Renal cortex interstitium (tissue), 15 donors: ENCODE results near the gene VWC2. TPM values are rescaled to one million over a fixed set of nuclear protein-coding genes. Genes with fewer than 3 reads are reported as not detected.
A peak's percentile ranks its signal among the peaks of the same experiment; 100 is the strongest.

Experiments
- DNase-seq, 11 donors: peaks; one replicate each; pipeline ENCODE4 v3.0.0-alpha.2; 2013; ENCODE audit warnings: low read depth in 9 of 11, low spot score in 4 of 11; ENCODE audit errors: extremely low read depth in 1 of 11
- long read RNA-seq, 16 experiments: transcript quantifications; one replicate each; lab custom pipeline, GENCODE V29; 2026
- polyA plus RNA-seq, 3 donors: library from polyadenylated mRNA; unstranded; fragments of 120-200 nt; gene quantifications; one replicate each; pipeline ENCODE4 v1.2.1, GENCODE V29; 2013; ENCODE audit not compliant: insufficient read length in 3 of 3

The VWC2 gene
- polyA plus RNA-seq = 1 to 10 TPM in 2 of 3 donors, under 1 TPM in 1; 0.65 to 1.1 (median 1.0) TPM
- long read RNA-seq, donor 1, full-length matches to known transcripts = 1 of 1 reads
- long read RNA-seq, donor 1, partial matches to known transcripts = 0 of 1 reads
- long read RNA-seq, donor 1, other reads (novel, unspliced or antisense) = 0 of 1 reads
- long read RNA-seq, donor 2, full-length matches to known transcripts = 1 of 1 reads
- long read RNA-seq, donor 2, partial matches to known transcripts = 0 of 1 reads
- long read RNA-seq, donor 2, other reads (novel, unspliced or antisense) = 0 of 1 reads
- long read RNA-seq, donor 3, full-length matches to known transcripts = 2 of 2 reads
- long read RNA-seq, donor 3, partial matches to known transcripts = 0 of 2 reads
- long read RNA-seq, donor 3, other reads (novel, unspliced or antisense) = 0 of 2 reads
- long read RNA-seq, donor 4, full-length matches to known transcripts = 1 of 1 reads
- long read RNA-seq, donor 4, partial matches to known transcripts = 0 of 1 reads
- long read RNA-seq, donor 4, other reads (novel, unspliced or antisense) = 0 of 1 reads
- long read RNA-seq, donor 5 = 0 reads
- long read RNA-seq, donor 6 = 0 reads
- long read RNA-seq, donor 7 = 0 reads
- long read RNA-seq, donor 8 = 0 reads
- long read RNA-seq, donor 9 = 0 reads
- long read RNA-seq, donor 10, full-length matches to known transcripts = 1 of 1 reads
- long read RNA-seq, donor 10, partial matches to known transcripts = 0 of 1 reads
- long read RNA-seq, donor 10, other reads (novel, unspliced or antisense) = 0 of 1 reads
- long read RNA-seq, donor 11 = 0 reads
- long read RNA-seq, donor 12 = 0 reads
- long read RNA-seq, donor 13 = 0 reads
- long read RNA-seq, donor 14, full-length matches to known transcripts = 1 of 1 reads
- long read RNA-seq, donor 14, partial matches to known transcripts = 0 of 1 reads
- long read RNA-seq, donor 14, other reads (novel, unspliced or antisense) = 0 of 1 reads
- long read RNA-seq, donor 15, full-length matches to known transcripts = 1 of 1 reads
- long read RNA-seq, donor 15, partial matches to known transcripts = 0 of 1 reads
- long read RNA-seq, donor 15, other reads (novel, unspliced or antisense) = 0 of 1 reads
- long read RNA-seq, donor 16, full-length matches to known transcripts = 2 of 2 reads
- long read RNA-seq, donor 16, partial matches to known transcripts = 0 of 2 reads
- long read RNA-seq, donor 16, other reads (novel, unspliced or antisense) = 0 of 2 reads

DNA sequence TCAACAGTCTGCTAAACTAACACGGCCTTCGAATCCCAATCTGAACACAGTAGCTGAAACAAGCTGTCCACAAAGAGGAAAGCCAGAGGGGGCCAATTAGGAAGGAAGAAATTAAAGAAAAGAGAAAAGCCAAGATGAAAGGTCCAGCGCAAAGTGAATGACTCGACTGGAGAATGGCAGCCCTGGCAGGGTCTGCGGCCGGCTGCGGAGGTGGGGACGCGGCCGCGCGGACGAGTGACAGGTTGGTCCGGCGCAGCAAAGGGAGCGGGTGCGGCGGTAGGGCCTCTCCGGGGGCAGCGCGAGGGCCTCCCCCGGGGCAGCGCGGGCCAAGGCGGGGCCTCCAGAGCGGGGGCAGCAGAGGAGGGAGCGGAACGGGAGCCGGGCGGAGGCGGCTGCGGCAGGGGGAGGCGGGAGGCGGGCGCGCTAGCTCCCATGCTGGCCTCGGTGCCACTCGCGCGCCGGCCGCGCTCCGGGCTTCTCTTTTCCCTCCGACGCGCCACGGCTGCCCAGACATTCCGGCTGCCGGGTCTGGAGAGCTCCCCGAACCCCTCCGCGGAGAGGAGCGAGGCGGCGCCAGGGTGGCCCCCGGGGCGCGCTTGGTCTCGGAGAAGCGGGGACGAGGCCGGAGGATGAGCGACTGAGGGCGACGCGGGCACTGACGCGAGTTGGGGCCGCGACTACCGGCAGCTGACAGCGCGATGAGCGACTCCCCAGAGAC lies at the start of gene VWC2:
TSS of gene VWC2 (plus strand) at position 421 of the 718 bp plus-strand sequence. CDS start 1,798 bp downstream, outside the sequence.
- DNase-seq = peak in 3 of 11 donors; percentile 16 to 19 (median 18)

- DNase-seq = no peak
These were observed 49.4 kb upstream of the VWC2 start for GRCh38 chr7:49724071-49724470.

GRCh38 chr7:49731836-49732235 lies 41.6 kb upstream of the VWC2 start:
- no peak for DNase-seq

DNA sequence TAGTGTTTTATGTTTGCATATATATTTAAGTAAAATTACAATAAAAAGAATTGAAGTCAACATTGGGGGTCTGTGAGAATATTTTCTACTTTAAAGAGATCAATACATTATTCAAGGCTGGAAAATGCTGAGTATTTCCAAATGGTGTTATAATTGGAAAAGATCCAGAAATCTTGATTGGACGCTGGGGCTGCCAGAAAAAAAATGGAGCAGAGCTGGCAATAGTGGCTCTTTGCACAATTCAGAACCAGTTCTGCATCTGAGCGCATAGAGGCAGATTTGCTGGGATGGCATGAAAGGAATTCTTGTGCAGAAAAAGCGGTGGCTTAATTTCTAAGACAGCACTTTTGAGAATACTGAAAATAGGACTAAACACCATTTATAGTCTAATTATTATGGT lies 10.8 kb upstream of the VWC2 start:
- DNase-seq = no peak

DNA sequence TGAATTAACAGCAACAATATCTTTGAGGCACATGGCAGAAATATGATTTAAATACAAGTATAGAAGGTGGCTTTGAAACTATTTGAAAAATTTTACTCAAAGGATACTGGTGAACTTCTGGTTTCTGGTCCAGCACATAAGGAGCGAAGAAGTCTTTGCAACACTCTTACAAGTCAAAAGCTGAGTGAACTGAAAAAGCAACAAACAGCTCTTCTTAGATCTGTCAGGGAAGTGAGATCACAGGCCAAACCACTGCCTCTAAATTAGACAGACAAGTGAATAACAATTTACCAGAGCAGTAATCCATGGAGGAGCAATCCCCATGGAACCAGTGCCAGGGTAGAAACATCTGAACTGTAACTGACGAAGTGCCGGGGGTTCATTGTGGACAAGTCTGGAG lies 9.6 kb upstream of the VWC2 start:
- DNase-seq = no peak

GRCh38 chr7:49766966-49767365 lies 6.5 kb upstream of the VWC2 start:
- DNase-seq = no peak

DNA sequence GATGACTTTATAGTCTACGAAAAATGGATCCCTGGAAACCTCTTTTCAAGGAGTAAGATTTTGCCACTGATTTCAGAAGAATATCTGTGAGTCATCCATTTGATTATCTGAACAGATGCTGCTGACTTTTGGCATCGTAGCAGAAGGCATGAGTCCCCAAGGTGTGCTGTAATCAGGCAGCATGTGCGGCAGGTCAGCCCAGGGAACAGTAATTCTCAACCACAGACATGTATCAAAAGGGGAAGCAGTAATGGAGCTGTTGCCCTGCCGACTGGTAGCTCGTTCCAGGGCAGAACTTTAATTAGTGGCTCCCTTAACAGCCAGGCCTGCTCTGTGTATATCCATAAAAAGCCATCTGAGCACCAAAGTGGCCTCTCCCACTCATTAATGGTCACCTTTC lies 5.7 kb upstream of the VWC2 start:
- DNase-seq = no peak

DNA sequence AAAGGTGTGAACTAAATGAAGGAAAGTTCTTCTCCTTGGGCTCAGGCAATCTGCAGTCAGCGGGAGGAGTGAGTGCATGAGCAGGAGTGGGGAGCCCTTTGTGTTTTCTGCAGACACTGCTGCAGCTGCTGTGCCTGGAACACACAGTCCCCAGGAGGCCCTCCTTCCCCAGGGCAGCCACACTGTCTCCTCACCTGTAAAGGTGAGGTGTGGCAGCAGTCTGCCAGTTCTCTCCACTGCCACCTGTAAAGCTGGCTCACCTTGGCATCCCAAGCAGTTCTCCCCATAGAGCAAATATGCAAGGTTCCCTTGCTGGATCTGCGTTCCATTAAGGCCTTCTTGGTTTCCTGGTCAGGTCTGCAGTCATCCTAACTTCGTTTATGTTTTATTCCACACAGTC lies 5.2 kb upstream of the VWC2 start:
- no peak for DNase-seq

GRCh38 chr7:49768835-49769234 lies 4.6 kb upstream of the VWC2 start:
- no peak for DNase-seq

DNA sequence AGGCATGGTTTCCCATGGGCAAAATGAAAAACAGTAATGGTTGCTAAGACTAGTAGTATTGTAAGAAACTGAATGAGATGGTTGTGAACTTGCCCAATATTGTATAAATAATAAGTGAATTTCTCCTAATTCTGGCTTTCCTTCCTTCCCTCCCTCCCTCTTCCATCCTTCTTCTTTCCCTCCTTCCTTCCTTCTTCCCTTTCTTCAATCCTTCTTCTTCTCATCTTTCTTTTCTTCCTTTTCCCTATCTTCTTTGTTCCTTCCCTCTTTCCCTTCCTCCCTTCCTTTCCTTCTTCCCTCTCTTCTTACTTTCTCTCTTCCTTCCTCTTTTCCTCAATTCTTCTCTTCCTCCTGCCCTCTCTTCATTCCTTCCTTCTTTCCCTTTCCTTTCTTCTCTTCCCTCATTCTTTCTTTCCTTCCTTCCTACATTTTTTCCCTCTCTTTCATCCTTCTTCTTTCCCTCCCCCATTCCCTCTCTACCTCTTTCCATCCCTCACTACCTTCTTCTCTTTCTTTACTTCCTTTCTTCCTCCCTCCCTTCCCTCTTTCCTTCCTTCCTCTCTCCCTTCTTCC lies 4.1 kb upstream of the VWC2 start:
- no peak for DNase-seq

DNA sequence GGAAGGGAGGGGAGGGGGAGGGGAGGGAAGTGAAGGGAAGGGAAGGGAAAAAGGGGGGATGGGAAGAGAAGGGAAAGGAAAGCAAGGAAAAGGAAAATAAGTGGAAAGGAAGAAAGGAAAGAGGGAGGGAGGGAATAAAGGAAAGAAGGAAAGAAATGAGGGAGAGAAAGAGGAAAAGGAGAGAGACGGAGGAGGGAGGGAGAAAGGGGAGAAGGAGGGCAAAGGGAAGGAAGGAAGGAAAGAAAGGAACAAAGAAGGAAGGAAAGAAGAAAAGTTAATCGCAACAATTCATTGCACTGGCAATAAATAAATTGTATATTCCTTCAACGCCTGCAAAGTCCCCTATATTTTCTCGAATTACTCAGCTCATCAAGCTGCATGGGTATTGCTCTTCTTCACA lies 2.6 kb upstream of the VWC2 start:
- no peak for DNase-seq

GRCh38 chr7:49771427-49772176 lies 1.8 kb upstream of the VWC2 start:
- DNase-seq = no peak

- DNase-seq = no peak
These were observed 571 bp upstream of the VWC2 start for GRCh38 chr7:49772916-49773217.

- DNase-seq = peak in 3 of 11 donors; percentile 9 to 13 (median 12)
These were observed 559 bp downstream of the VWC2 start for GRCh38 chr7:49773936-49774458.

DNA sequence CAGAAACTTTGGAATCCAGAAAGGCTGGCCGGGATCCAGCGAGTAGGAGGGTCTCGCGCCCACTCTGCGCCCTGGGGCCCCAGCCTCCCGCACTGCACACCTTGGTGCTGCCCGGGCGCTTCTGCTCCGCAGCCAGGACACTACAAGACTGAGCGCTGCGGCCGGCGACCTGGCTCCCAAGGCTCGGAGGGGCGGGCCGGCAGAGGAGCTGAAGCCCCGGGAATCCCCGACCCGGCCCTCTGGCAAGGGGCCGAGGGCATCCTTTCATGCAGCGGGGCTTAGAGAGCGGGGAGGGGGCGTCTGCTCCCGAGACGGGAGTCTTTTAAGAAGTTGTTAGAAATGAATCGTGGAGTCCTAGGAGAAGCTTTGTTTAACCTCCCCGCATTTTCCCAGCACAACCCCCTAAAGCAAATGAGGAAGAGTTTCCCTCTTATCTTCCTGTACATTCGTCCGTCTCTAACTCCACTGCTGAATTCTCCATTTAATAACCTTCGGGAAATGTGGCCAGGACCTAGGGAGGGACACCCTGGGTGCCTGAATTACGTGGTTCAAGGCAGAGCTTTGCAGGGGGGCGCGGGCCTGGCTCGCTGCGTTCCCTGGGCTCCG lies 1.1 kb downstream of the VWC2 start:
- peak in 2 of 11 donors; percentile 9 to 11 for DNase-seq

DNA sequence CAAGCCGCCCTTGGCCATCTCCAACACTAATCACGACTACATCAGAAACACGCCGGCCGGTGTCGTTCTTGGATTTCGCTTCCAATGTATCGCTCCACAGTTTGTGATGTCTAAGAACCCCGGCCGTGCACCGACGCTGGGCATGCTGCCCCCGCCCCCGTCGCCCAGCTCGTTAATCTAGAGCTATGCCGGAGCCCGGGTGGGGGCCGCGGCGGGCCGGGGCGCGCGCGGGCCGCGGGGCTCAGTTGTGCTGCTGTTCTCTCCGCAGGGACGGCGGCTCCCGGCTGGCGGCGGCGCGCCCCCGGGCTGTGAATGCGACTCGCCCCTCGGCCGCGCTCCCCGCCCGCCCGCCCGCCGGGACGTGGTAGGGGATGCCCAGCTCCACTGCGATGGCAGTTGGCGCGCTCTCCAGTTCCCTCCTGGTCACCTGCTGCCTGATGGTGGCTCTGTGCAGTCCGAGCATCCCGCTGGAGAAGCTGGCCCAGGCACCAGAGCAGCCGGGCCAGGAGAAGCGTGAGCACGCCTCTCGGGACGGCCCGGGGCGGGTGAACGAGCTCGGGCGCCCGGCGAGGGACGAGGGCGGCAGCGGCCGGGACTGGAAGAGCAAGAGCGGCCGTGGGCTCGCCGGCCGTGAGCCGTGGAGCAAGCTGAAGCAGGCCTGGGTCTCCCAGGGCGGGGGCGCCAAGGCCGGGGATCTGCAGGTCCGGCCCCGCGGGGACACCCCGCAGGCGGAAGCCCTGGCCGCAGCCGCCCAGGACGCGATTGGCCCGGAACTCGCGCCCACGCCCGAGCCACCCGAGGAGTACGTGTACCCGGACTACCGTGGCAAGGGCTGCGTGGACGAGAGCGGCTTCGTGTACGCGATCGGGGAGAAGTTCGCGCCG lies 1.9 kb downstream of the VWC2 start:
- DNase-seq = peak in 3 of 11 donors; percentile 12 to 27 (median 18)
